ENCODE measurements around the gene HAUS8. TPM values are rescaled to one million over a fixed set of nuclear protein-coding genes. Genes with fewer than 3 reads are reported as not detected.
A peak's percentile ranks its signal among the peaks of the same experiment; 100 is the strongest.

The HAUS8 gene
- total RNA-seq, 2 donors from 2014 or later: 10.6 to 29.8 TPM

- intact Hi-C loops (cut with DNase I): no loop called here
- Histone ChIP-seq H3K27me3 (no peaks in the 10 kb centered on the region), H3K36me3 (no peaks in the 10 kb centered on the region), H3K27ac (no peak overlapping the region), H3K4me3 (no peak overlapping the region), H3K4me1 (peaks cover 13% of the 10 kb centered on the region), H3K9ac (ENCODE audit: low read depth in 2 of 2, low read length in 2 of 2) (no peak overlapping the region), H3K9me3 (no peaks in the 10 kb centered on the region)
- TF ChIP-seq CTCF (IDR thresholded peaks at IDR 0.05): no peak
- no peak for DNase-seq
These were observed 36.5 kb upstream of the HAUS8 start for GRCh38 chr19:17111766-17112165.

- no peak for TF ChIP-seq CTCF (IDR thresholded peaks at IDR 0.05)
- Histone ChIP-seq H3K27ac (peak overlapping the region; percentile 49), H3K36me3 (no peaks in the 10 kb centered on the region), H3K4me3 (no peak overlapping the region), H3K9me3 (no peaks in the 10 kb centered on the region), H3K4me1 (peaks cover 13% of the 10 kb centered on the region), H3K9ac (ENCODE audit: low read depth in 2 of 2, low read length in 2 of 2) (peak overlapping the region in 1 of 2 donors; percentile 43), H3K27me3 (no peaks in the 10 kb centered on the region)
- intact Hi-C loops (cut with DNase I): no loop called here
- no peak for DNase-seq
These were observed 35.3 kb upstream of the HAUS8 start for GRCh38 chr19:17110599-17110966.

- H3K4me1 ChIP-seq: peaks cover 13% of the 10 kb centered on the region
These were observed 34.8 kb upstream of the HAUS8 start for GRCh38 chr19:17109962-17110598.

GRCh38 chr19:17109300-17109699 is 34.0 kb upstream of the HAUS8 start:
- peak overlapping the region; percentile 49 for H3K27ac ChIP-seq
- TF ChIP-seq CTCF (IDR thresholded peaks at IDR 0.05): no peak
- intact Hi-C loops (cut with DNase I): no loop called here
- H3K4me1 ChIP-seq: peaks cover 13% of the 10 kb centered on the region
- H3K36me3 ChIP-seq: no peaks in the 10 kb centered on the region
- no peaks in the 10 kb centered on the region for H3K27me3 ChIP-seq
- no peaks in the 10 kb centered on the region for H3K9me3 ChIP-seq
- no peak overlapping the region for H3K4me3 ChIP-seq
- DNase-seq: no peak
- H3K9ac ChIP-seq (ENCODE audit: low read depth in 2 of 2, low read length in 2 of 2): peak overlapping the region in 1 of 2 donors; percentile 23

More at GRCh38 chr19:17109962-17110598, 34.8 kb upstream of the HAUS8 start:
- no peaks in the 10 kb centered on the region for H3K9me3 ChIP-seq
- peak overlapping the region; percentile 23 to 43 for H3K9ac ChIP-seq (ENCODE audit: low read depth in 2 of 2, low read length in 2 of 2)
- TF ChIP-seq CTCF (IDR thresholded peaks at IDR 0.05): no peak
- DNase-seq: peak; percentile 53
- intact Hi-C loops (cut with DNase I): no loop called here
- no peaks in the 10 kb centered on the region for H3K36me3 ChIP-seq
- no peak overlapping the region for H3K4me3 ChIP-seq
- H3K27me3 ChIP-seq: no peaks in the 10 kb centered on the region
- H3K27ac ChIP-seq: peak overlapping the region; percentile 49

GRCh38 chr19:17108453-17108784 is 33.2 kb upstream of the HAUS8 start:
- Histone ChIP-seq H3K27me3 (no peaks in the 10 kb centered on the region), H3K9ac (ENCODE audit: low read depth in 2 of 2, low read length in 2 of 2) (peak overlapping the region in 1 of 2 donors; percentile 2), H3K4me3 (no peak overlapping the region), H3K4me1 (peaks cover 13% of the 10 kb centered on the region), H3K27ac (peak overlapping the region; percentile 75), H3K36me3 (no peaks in the 10 kb centered on the region), H3K9me3 (no peaks in the 10 kb centered on the region)
- DNase-seq: no peak
- TF ChIP-seq CTCF (IDR thresholded peaks at IDR 0.05): no peak
- intact Hi-C loops (cut with DNase I): no loop called here

Measured in colonic mucosa (tissue), 4 donors.